H1 (cell line): ENCODE data around the gene CYB5R3. TPM values are rescaled to one million over a fixed set of nuclear protein-coding genes. Genes with fewer than 3 reads are reported as not detected.

Source experiments
- CTCF ChIA-PET: fragments of 300-600 bp; sonication (Branson Sonifier 250); formaldehyde crosslinking; loops from one replicate; lab custom pipeline; 2021; ENCODE audit not compliant: partially characterized antibody; lab: Charles Lee
- POLR2A ChIA-PET: fragments of 300-600 bp; sonication (Branson Sonifier 250); formaldehyde crosslinking; loops from one replicate; lab custom pipeline; 2021; ENCODE audit warnings: inconsistent platforms; ENCODE audit not compliant: partially characterized antibody; lab: Charles Lee
- DNase-seq, 2 experiments: peaks; one replicate each; pipeline versions ENCODE4 v3.0.0 to v3.0.0-alpha.2; 2010 to 2022; ENCODE audit warnings: low spot score in 2 of 2, low read depth in 1 of 2, mixed read lengths in 1 of 2
- FAIRE-seq: peaks from 2 replicates; lab custom pipeline; 2011; peaks lifted over from hg19 to GRCh38; lab: Jason Lieb, UNC
- H2AFZ ChIP-seq: 2 replicates; pipeline ENCODE4 v1.8.1; 2012; ENCODE audit warnings: low read length, inconsistent platforms
- H2AK5ac ChIP-seq: 2 replicates; pipeline ENCODE4 v1.6.1; 2013; ENCODE audit warnings: low read depth, low read length
- H2BK120ac ChIP-seq: replicated peaks from 2 replicates; pipeline ENCODE3; 2013; ENCODE audit warnings: low read depth, low read length, inconsistent platforms
- H2BK12ac ChIP-seq: 2 replicates; pipeline ENCODE4 v1.6.1; 2013; ENCODE audit warnings: low read depth, low read length
- H2BK15ac ChIP-seq: 2 replicates; pipeline ENCODE4 v1.6.1; 2013; ENCODE audit warnings: low read length
- H2BK20ac ChIP-seq: 2 replicates; pipeline ENCODE4 v1.6.1; 2013; ENCODE audit warnings: low read length
- H2BK5ac ChIP-seq: 2 replicates; pipeline ENCODE4 v1.6.1; 2013; ENCODE audit warnings: low read depth, low read length
- H3K14ac ChIP-seq: 2 replicates; pipeline ENCODE4 v1.6.1; 2013; ENCODE audit warnings: inconsistent platforms; ENCODE audit not compliant: insufficient read length
- H3K18ac ChIP-seq: 2 replicates; pipeline ENCODE4 v1.6.1; 2013; ENCODE audit warnings: low read length; ENCODE audit errors: extremely low read depth
- H3K23ac ChIP-seq: 2 replicates; pipeline ENCODE4 v1.6.1; 2013; ENCODE audit warnings: inconsistent platforms; ENCODE audit not compliant: insufficient read length
- H3K23me2 ChIP-seq: 2 replicates; pipeline ENCODE4 v1.6.1; 2013; ENCODE audit warnings: low read depth, low read length
- H3K27ac ChIP-seq: 2 replicates; pipeline ENCODE4 v1.6.1; 2011; ENCODE audit warnings: low read depth, low read length, inconsistent platforms
- H3K27me3 ChIP-seq, 4 experiments: replicated peaks in 1 of 4; 1 replicate in 1 of 4; 2 replicates in 3 of 4; pipeline versions ENCODE4 v1.6.1 to v1.8.1; 2011 to 2013; ENCODE audit warnings: low read length in 3 of 4, mild to moderate bottlenecking in 3 of 4, inconsistent platforms in 2 of 4, mixed read lengths in 2 of 4, moderate library complexity in 1 of 4; ENCODE audit not compliant: control insufficient read depth in 3 of 4, insufficient read depth in 3 of 4; ENCODE audit errors: extremely low read depth in 1 of 4
- H3K36me3 ChIP-seq, 4 experiments: 2 replicates each; pipeline versions ENCODE4 v1.6.1 to v1.8.1; 2011 to 2013; ENCODE audit warnings: mild to moderate bottlenecking in 4 of 4, low read length in 3 of 4, moderate library complexity in 2 of 4, control low read depth in 1 of 4, inconsistent platforms in 1 of 4; ENCODE audit not compliant: insufficient read depth in 4 of 4, control insufficient read depth in 2 of 4
- H3K4ac ChIP-seq: replicated peaks from 2 replicates; pipeline ENCODE3; 2013; ENCODE audit warnings: low read length, low read depth, mixed read lengths, inconsistent platforms; ENCODE audit not compliant: insufficient read length
- H3K4me1 ChIP-seq, 4 experiments: replicated peaks in 1 of 4; 1 replicate in 1 of 4; 2 replicates in 3 of 4; pipeline versions ENCODE4 v1.6.1 to v1.8.1; 2011 to 2013; ENCODE audit warnings: low read length in 3 of 4, inconsistent platforms in 2 of 4, mixed read lengths in 1 of 4; ENCODE audit not compliant: insufficient read depth in 4 of 4, control insufficient read depth in 3 of 4
- H3K4me2 ChIP-seq, 2 experiments: 2 replicates each; pipeline versions ENCODE4 v1.6.1 to v1.8.1; 2011 to 2013; ENCODE audit warnings: low read depth in 2 of 2, low read length in 2 of 2, control low read depth in 1 of 2, inconsistent platforms in 1 of 2, mild to moderate bottlenecking in 1 of 2; ENCODE audit not compliant: insufficient read depth in 1 of 2
- H3K4me3 ChIP-seq, 4 experiments: fragments of 200-600, 300-600 bp in 1 of 4; sonication (generic), shearing (Covaris generic), sonication (Bioruptor Twin) in 1 of 4; 2 replicates each; pipeline versions ENCODE4 v1.5.1 to v1.8.1; 2011 to 2016; ENCODE audit warnings: low read length in 4 of 4, low read depth in 3 of 4, control low read depth in 2 of 4, inconsistent platforms in 2 of 4, mild to moderate bottlenecking in 2 of 4, mixed read lengths in 1 of 4, moderate library complexity in 1 of 4; ENCODE audit not compliant: insufficient read depth in 2 of 4; ENCODE audit errors: extremely low read depth in 1 of 4
- H3K56ac ChIP-seq: replicated peaks from 2 replicates; pipeline ENCODE3; 2013; ENCODE audit warnings: low read depth, mild to moderate bottlenecking, mixed read lengths, low read length, inconsistent platforms; ENCODE audit not compliant: insufficient read length
- H3K79me1 ChIP-seq: 2 replicates; pipeline ENCODE4 v1.6.1; 2013; ENCODE audit warnings: low read depth, low read length, control low read depth
- H3K79me2 ChIP-seq, 2 experiments: 2 replicates each; pipeline versions ENCODE4 v1.6.1 to v1.8.1; 2012 to 2013; ENCODE audit warnings: low read length in 2 of 2, mild to moderate bottlenecking in 2 of 2, inconsistent platforms in 1 of 2; ENCODE audit not compliant: insufficient read depth in 2 of 2, control insufficient read depth in 1 of 2
- H3K9ac ChIP-seq, 4 experiments: replicated peaks in 1 of 4; 1 replicate in 1 of 4; 2 replicates in 3 of 4; pipeline versions ENCODE4 v1.6.1 to v1.8.1; 2011 to 2013; ENCODE audit warnings: low read depth in 3 of 4, low read length in 3 of 4, control low read depth in 2 of 4, mild to moderate bottlenecking in 2 of 4, moderate library complexity in 2 of 4, inconsistent platforms in 1 of 4; ENCODE audit errors: extremely low read depth in 1 of 4
- H3K9me3 ChIP-seq, 2 experiments: 2 replicates each; pipeline versions ENCODE4 v1.6.1 to v1.8.1; 2012 to 2013; ENCODE audit warnings: mild to moderate bottlenecking in 2 of 2, moderate library complexity in 2 of 2, control low read depth in 1 of 2, inconsistent platforms in 1 of 2, low read depth in 1 of 2, low read length in 1 of 2, mixed read lengths in 1 of 2; ENCODE audit not compliant: insufficient read depth in 2 of 2
- H4K20me1 ChIP-seq, 2 experiments: replicated peaks in 1 of 2; 2 replicates each; pipeline versions ENCODE3 to v1.8.1; 2011 to 2013; ENCODE audit warnings: inconsistent platforms in 2 of 2, low read length in 2 of 2, mild to moderate bottlenecking in 1 of 2; ENCODE audit not compliant: insufficient read depth in 2 of 2, control insufficient read depth in 1 of 2
- H4K5ac ChIP-seq: 2 replicates; pipeline ENCODE4 v1.6.1; 2013; ENCODE audit warnings: low read length, low read depth, mixed read lengths, inconsistent platforms; ENCODE audit not compliant: insufficient read length
- H4K8ac ChIP-seq: 2 replicates; pipeline ENCODE4 v1.8.0; 2013; ENCODE audit warnings: mild to moderate bottlenecking, moderate library complexity, low read length, inconsistent platforms; ENCODE audit not compliant: insufficient read depth; ENCODE audit errors: extremely low read depth
- H4K91ac ChIP-seq: replicated peaks from 2 replicates; pipeline ENCODE3; 2013; ENCODE audit warnings: low read length, mixed read lengths, inconsistent platforms; ENCODE audit not compliant: insufficient read length
- ATF3 ChIP-seq: IDR thresholded peaks from 2 replicates; pipeline ENCODE4 v1.6.1; 2011; ENCODE audit warnings: low read depth, mild to moderate bottlenecking, low read length; ENCODE audit not compliant: insufficient read depth
- BCL11A ChIP-seq, 2 experiments: IDR thresholded peaks; one replicate each; pipeline ENCODE4 v1.6.1; 2011; ENCODE audit warnings: low read depth in 2 of 2, low read length in 2 of 2, mild to moderate bottlenecking in 2 of 2
- CREB1 ChIP-seq: IDR thresholded peaks from 2 replicates; pipeline ENCODE4 v1.6.1; 2012; ENCODE audit warnings: inconsistent platforms
- E2F6 ChIP-seq: IDR thresholded peaks from 2 replicates; pipeline ENCODE4 v1.6.1; 2012; ENCODE audit warnings: inconsistent platforms
- JUN ChIP-seq: IDR thresholded peaks from 2 replicates; pipeline ENCODE4 v1.6.1; 2011; ENCODE audit warnings: low read depth, mild to moderate bottlenecking, improper control_type of control experiment, low read length
- POLR2AphosphoS5 ChIP-seq: IDR thresholded peaks from 2 replicates; pipeline ENCODE4 v1.6.1; 2011; ENCODE audit warnings: low read depth, low read length
- RBBP5 ChIP-seq: IDR thresholded peaks from 2 replicates; pipeline ENCODE4 v1.7.1; 2012; ENCODE audit warnings: low read depth, mild to moderate bottlenecking, inconsistent platforms, low read length, moderate library complexity, borderline replicate concordance
- RFX5 ChIP-seq: IDR thresholded peaks from 2 replicates; pipeline ENCODE4 v1.6.1; 2011; ENCODE audit warnings: low read depth, low read length, improper control_type of control experiment, borderline replicate concordance
- RNF2 ChIP-seq: fragments of 200-900, 300-1000 bp; sonication (generic); IDR thresholded peaks from 2 replicates; pipeline ENCODE4 v1.7.1; 2016; ENCODE audit warnings: borderline replicate concordance, low read depth, mild to moderate bottlenecking, antibody characterized with exemption, low read length; ENCODE audit not compliant: poor library complexity, severe bottlenecking; ENCODE audit errors: missing control alignments
- TAF1 ChIP-seq: IDR thresholded peaks from 2 replicates; pipeline ENCODE4 v1.6.1; 2011; ENCODE audit warnings: mild to moderate bottlenecking, low read depth, low read length
- USF2 ChIP-seq: IDR thresholded peaks from 2 replicates; pipeline ENCODE4 v1.6.1; 2011; ENCODE audit warnings: low read length, improper control_type of control experiment
- WGBS, 2 experiments: shearing (Covaris generic) in 1 of 2; methylation state at CpG; one replicate each; pipeline versions ENCODE4 v1.1.6 to v1.1.7; 2013 to 2015; ENCODE audit warnings: low lambda C conversion rate in 2 of 2, mixed read lengths in 2 of 2, inconsistent platforms in 1 of 2, low coverage in 1 of 2, missing lambda C conversion rate in 1 of 2; ENCODE audit not compliant: insufficient replicate concordance in 2 of 2, insufficient coverage in 1 of 2, insufficient read length in 1 of 2; ENCODE audit errors: extremely low coverage in 1 of 2, missing lambda C conversion rate in 1 of 2; 5-methylcytosine and 5-hydroxymethylcytosine counted together
- polyA plus RNA-seq, 7 experiments: library from polyadenylated mRNA; depleted of rRNA in 3 of 7; stranded (reverse) in 5 of 7; unstranded in 2 of 7; fragments of >200 nt in 5 of 7; fragments of 200-250 nt in 2 of 7; gene quantifications; 1 replicate in 5 of 7; 2 replicates in 1 of 7; 4 replicates in 1 of 7; pipeline versions ENCODE4 v1.2.1 to v1.2.3, GENCODE V29; 2011 to 2013; ENCODE audit warnings: missing spikeins in 2 of 7, mixed read lengths in 2 of 7
- total RNA-seq: library from RNA; stranded (reverse); fragmentation: NEBNext Ultra II Directional; extraction: Animal tissue kit (Norgen Biotek cat#: 25700); gene quantifications from 2 replicates; pipeline ENCODE4 v1.2.1, GENCODE V29; 2021

CYB5R3 gene
- total and polyA plus RNA-seq, 2 of the 8 experiments (the other 6 are each of a cell fraction or from before 2014, with no cell fraction given) = 75.3 to 113 TPM

GRCh38 chr22:42596336-42596735 is 52.9 kb downstream of the CYB5R3 start:
- Histone ChIP-seq H4K8ac (no peak overlapping the region; the same call in 1 of the 2 replicates), H4K20me1 (peaks cover 4 to 16% of the 10 kb centered on the region in 2 experiments), H4K5ac (no peak overlapping the region), H3K9ac (no peak overlapping the region), H3K18ac (no peak overlapping the region), H3K4me2 (no peak overlapping the region), H3K14ac (no peak overlapping the region), H2BK12ac (no peak overlapping the region), H2BK20ac (no peak overlapping the region), H3K4me3 (no peak overlapping the region), H2BK5ac (no peak overlapping the region), H4K91ac (no peak overlapping the region), H2AFZ (no peak overlapping the region), H3K36me3 (peaks cover 42 to 84% (median 67%) of the 10 kb centered on the region in 4 experiments), H2AK5ac (no peak overlapping the region), H3K4ac (no peak overlapping the region), H3K9me3 (no peaks in the 10 kb centered on the region), H3K23me2 (no peaks in the 10 kb centered on the region), H3K27ac (no peak overlapping the region), H2BK15ac (no peak overlapping the region), H3K4me1 (no peaks in the 10 kb centered on the region), H3K79me2 (peaks cover 0 to 10% of the 10 kb centered on the region in 2 experiments; a peak in 2 of 4 replicates), H3K79me1 (peaks cover 7% of the 10 kb centered on the region; the same call in 1 of the 2 replicates), H2BK120ac (no peak overlapping the region), H3K23ac (no peak overlapping the region), H3K27me3 (no peaks in the 10 kb centered on the region), H3K56ac (no peak overlapping the region)
- POLR2A ChIA-PET = interaction anchor here (1.0 to 28.3 kb wide), 4 partner anchors 11 to 30 kb away, joined by 3 to 399 read pairs (median 8); partner anchors contain the start of gene POLDIP3
- DNase-seq (no peak), FAIRE-seq (no peak)
- CTCF ChIA-PET = interaction anchor here (0.6 to 3.7 kb wide), 6 partner anchors 10 to 123 kb away, joined by 3 to 19 read pairs (median 5); no protein-coding TSS in a partner anchor
- WGBS, 2 experiments = 97% methylated on average over 3 of the region's 5 CpGs; no CpG with 5 or more reads in 1 of the 2 experiments
- no peak for TF ChIP-seq E2F6
- no peak for TF ChIP-seq TAF1
- no peak for TF ChIP-seq ATF3
- no peak for TF ChIP-seq USF2
- no peak for TF ChIP-seq BCL11A (IDR thresholded peaks at IDR 0.05; ENCODE audit: low read depth in 2 of 2, low read length in 2 of 2)
- TF ChIP-seq RNF2 = no peak
- no peak for TF ChIP-seq RBBP5
- no peak for TF ChIP-seq JUN
- TF ChIP-seq POLR2AphosphoS5 = no peak
- TF ChIP-seq RFX5 = no peak
- no peak for TF ChIP-seq CREB1
